Breast epithelium (tissue), 4 donors: ENCODE results near the gene CTSH. TPM values are rescaled to one million over a fixed set of nuclear protein-coding genes. Genes with fewer than 3 reads are reported as not detected.
"Not testable (repeated sequence)": the region's sequence is repeated elsewhere in the genome, so short reads cannot be mapped to it uniquely, and the experiment has no call there.

Experiments
- DNase-seq, 2 donors: peaks; one replicate each; pipeline ENCODE4 v3.0.0-alpha.2; 2019; ENCODE audit warnings: low spot score in 2 of 2
- H3K27ac ChIP-seq, 2 donors: fragments of 200-600 bp; sonication (generic) in 1 of 2; one replicate each; pipeline ENCODE4 v1.5.1; 2016 to 2019; ENCODE audit warnings: mild to moderate bottlenecking in 1 of 2
- H3K27me3 ChIP-seq, 2 donors: fragments of 200-600 bp; sonication (generic) in 1 of 2; one replicate each; pipeline versions ENCODE4 v1.5.1 to v1.6.0; 2017 to 2019; ENCODE audit warnings: control low read depth in 1 of 2, mild to moderate bottlenecking in 1 of 2
- H3K36me3 ChIP-seq: fragments of 200-600 bp; one replicate; pipeline ENCODE4 v1.5.1; 2019
- H3K4me1 ChIP-seq, 2 donors: fragments of 200-600 bp; sonication (generic); one replicate each; pipeline ENCODE4 v1.5.1; 2016 to 2019; ENCODE audit warnings: control low read depth in 1 of 2
- H3K4me3 ChIP-seq, 3 donors: fragments of 200-600 bp; sonication (generic); 1 replicate in 2 of 3; 2 replicates in 1 of 3; pipeline ENCODE4 v1.5.1; 2016 to 2019; ENCODE audit warnings: mild to moderate bottlenecking in 3 of 3, moderate library complexity in 2 of 3
- H3K9me3 ChIP-seq, 2 donors: fragments of 200-600 bp; sonication (generic) in 1 of 2; one replicate each; pipeline ENCODE4 v1.5.1; 2016 to 2019; ENCODE audit warnings: control low read depth in 1 of 2
- POLR2A ChIP-seq: fragments of 450-650 bp; IDR thresholded peaks from one replicate; pipeline ENCODE4 v1.6.1; 2016; ENCODE audit warnings: antibody characterized with exemption, mild to moderate bottlenecking, moderate library complexity
- POLR2AphosphoS5 ChIP-seq, 3 donors: sonication (generic); formaldehyde crosslinking; IDR thresholded peaks; one replicate each; pipeline ENCODE4 v1.6.1; 2017; ENCODE audit warnings: antibody characterized with exemption in 3 of 3
- intact Hi-C: fragments of 100-400 bp; cut with DNase I; formaldehyde crosslinking; loops from one replicate; pipeline ENCODE4 v1.15.1; 2023; ENCODE audit warnings: low total_unique reads
- total RNA-seq, 3 donors: library from RNA; depleted of rRNA; stranded (reverse); fragments of >200 nt; gene quantifications; one replicate each; pipeline ENCODE4 v1.1.0, GENCODE V29; 2016
- TF ChIP-seq, protein P1 (sequence below), 3 donors: fragments of 450-650 bp; IDR thresholded peaks; one replicate each; pipeline ENCODE4 v1.5.1; 2016 to 2017; ENCODE audit warnings: antibody characterized with exemption in 3 of 3, mild to moderate bottlenecking in 3 of 3, moderate library complexity in 3 of 3

The CTSH gene
- total RNA-seq, 3 donors from 2014 or later, result 158 to 272 (median 163) TPM

DNA sequence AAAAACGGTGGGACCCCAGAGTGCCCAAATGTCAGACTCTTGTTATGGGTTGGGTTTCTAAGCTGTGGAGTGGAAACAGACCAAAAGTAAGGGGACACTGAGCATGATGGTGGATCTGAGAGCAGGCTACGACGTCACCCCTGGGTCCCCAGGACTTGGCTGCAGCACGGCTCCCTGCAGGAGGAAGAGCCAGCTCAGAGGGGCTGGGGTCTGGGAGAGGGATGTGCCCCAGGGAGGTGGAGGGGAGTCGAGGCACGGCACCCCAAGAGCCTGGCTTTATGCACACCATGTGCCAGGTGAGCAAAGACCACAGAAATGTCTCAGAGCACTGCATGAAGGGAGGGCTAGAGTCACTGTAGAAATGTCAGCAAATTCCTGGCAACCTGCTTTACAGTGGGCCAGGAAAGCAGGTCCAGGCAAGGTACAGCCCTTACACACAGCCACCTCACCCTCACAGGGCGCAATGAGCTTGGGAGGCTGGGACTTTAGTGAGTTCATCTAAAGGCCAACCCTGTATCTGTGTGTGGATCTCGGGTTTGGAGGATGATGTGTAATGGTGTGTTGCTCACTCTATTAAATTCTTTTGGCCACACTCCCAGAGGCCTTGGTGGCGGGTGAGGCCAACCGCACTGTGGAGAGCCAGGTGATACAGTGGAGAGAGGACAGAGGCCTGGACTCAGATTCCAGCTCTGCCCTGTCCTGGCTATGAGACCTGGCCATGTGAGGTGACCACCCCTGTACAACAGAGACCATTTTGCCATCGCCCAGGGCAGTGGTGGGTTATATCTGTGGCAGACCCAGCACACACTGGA, 14.1 kb downstream of the CTSH start:
- H3K27ac ChIP-seq, result peak overlapping the region; percentile 88 to 91
- peak; percentile 73 to 92 for DNase-seq
- no peaks in the 10 kb centered on the region for H3K36me3 ChIP-seq
- H3K4me1 ChIP-seq, result peaks cover 20 to 21% of the 10 kb centered on the region in 2 donors
- no peaks in the 10 kb centered on the region for H3K27me3 ChIP-seq
- no peaks in the 10 kb centered on the region for H3K9me3 ChIP-seq
- TF ChIP-seq POLR2A (no peak), POLR2AphosphoS5 (IDR thresholded peaks at IDR 0.05) (peak in 1 of 3 donors; percentile 47)
- H3K4me3 ChIP-seq, result no peak overlapping the region
- intact Hi-C loops, result no loop called here

DNA sequence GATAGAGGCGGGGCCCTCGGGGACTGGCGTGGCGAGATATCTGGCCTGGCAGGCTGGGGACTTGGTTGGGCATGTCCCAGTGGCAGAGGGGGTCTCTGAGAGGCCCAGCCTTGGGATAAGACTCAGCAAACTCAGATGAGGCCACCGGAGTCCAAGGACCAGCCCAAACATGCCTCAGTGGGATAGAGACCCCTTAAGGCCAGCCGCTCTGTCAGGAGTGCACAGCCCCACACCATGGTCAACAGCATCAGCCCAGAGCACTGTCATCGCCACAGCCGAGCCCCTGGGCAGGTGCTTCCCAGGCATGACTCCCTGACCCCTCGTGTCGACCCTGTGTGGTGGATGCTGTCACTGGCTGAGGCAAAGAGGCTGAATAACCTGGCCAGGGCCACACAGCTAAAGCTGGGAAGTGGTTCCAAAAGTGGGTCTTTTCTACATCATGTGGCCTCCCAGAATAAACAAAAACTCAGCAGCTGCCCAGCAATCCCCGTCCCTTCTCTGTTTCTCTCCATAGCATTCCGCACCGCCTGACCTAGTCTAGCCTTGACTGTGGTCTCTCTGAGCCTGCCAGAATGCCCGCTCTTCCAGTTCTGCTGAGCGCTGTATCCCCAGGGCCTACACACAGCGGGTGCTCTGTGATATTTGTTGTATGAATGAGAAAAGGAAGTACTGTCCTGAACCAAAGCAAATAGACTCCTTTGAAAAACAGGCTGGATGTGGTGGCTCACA, 15.1 kb downstream of the CTSH start:
- no peaks in the 10 kb centered on the region for H3K9me3 ChIP-seq
- TF ChIP-seq, protein P1, sequence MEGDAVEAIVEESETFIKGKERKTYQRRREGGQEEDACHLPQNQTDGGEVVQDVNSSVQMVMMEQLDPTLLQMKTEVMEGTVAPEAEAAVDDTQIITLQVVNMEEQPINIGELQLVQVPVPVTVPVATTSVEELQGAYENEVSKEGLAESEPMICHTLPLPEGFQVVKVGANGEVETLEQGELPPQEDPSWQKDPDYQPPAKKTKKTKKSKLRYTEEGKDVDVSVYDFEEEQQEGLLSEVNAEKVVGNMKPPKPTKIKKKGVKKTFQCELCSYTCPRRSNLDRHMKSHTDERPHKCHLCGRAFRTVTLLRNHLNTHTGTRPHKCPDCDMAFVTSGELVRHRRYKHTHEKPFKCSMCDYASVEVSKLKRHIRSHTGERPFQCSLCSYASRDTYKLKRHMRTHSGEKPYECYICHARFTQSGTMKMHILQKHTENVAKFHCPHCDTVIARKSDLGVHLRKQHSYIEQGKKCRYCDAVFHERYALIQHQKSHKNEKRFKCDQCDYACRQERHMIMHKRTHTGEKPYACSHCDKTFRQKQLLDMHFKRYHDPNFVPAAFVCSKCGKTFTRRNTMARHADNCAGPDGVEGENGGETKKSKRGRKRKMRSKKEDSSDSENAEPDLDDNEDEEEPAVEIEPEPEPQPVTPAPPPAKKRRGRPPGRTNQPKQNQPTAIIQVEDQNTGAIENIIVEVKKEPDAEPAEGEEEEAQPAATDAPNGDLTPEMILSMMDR (IDR thresholded peaks at IDR 0.05), result no peak
- peak in 2 of 3 donors; percentile 6 to 33 for TF ChIP-seq POLR2AphosphoS5 (IDR thresholded peaks at IDR 0.05)
- H3K27me3 ChIP-seq, result no peaks in the 10 kb centered on the region
- H3K4me1 ChIP-seq, result peaks cover 20 to 21% of the 10 kb centered on the region in 2 donors
- intact Hi-C loops, result loop anchor here (10.0 kb wide), 1 partner anchor 1655 kb away; no protein-coding TSS in a partner anchor
- no peak overlapping the region for H3K4me3 ChIP-seq
- peak overlapping the region; percentile 83 to 88 for H3K27ac ChIP-seq
- no peaks in the 10 kb centered on the region for H3K36me3 ChIP-seq
- peak; percentile 71 to 75 for DNase-seq

DNA sequence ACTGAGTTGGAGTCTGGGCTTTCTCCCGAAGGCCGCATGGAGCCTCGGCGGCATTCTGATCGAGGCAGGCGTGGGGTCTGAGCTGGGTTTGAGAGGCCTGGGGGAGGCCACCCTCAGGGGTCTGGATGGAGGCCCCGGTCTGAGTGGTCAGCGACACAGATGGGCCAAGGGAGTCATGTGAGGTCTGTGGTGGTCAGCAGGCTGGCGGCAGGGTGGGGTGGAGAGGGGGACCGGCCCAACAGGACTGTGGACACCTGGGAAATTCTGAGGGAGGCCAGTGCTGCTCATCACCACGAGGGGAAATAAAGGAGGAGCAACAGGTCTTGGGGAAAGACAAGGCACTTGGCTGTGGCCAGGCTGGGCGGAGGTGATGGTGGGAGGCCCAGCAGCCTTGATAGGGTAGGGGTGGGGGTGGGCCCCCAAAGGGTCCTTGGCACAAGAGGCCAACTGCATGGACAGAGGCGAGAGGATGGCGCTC, 16.2 kb downstream of the CTSH start:
- Histone ChIP-seq H3K27me3 (no peaks in the 10 kb centered on the region), H3K27ac (no peak overlapping the region), H3K4me1 (peaks cover 12 to 15% of the 10 kb centered on the region in 2 donors), H3K9me3 (no peaks in the 10 kb centered on the region), H3K4me3 (no peak overlapping the region), H3K36me3 (no peaks in the 10 kb centered on the region)
- DNase-seq, result no peak
- intact Hi-C loops, result loop anchor here (10.0 kb wide), 1 partner anchor 1656 kb away; no protein-coding TSS in a partner anchor
- TF ChIP-seq POLR2AphosphoS5 (IDR thresholded peaks at IDR 0.05), result no peak
- TF ChIP-seq, protein P1 (IDR thresholded peaks at IDR 0.05), result no peak
- TF ChIP-seq POLR2A, result no peak

DNA sequence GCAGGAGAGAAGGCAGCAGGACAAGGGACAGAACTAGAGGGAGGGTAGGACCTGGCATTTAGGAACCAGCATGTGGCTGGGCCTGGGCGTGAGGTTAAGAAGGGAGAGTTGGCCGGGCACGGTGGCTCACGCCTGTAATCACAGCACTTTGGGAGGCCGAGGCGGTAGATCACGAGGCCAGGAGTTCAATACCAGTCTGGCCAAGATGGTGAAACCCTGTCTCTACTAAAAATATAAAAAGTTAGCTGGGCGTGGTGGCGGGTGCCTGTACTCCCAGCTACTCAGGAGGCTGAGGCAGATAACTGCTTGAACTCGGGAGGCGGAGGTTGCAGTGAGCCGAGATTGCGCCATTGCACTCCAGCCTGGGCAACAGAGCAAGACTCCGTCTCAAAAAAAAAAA, 16.7 kb downstream of the CTSH start:
- not testable (repeated sequence) for H3K36me3 ChIP-seq, H3K9me3 ChIP-seq, H3K4me3 ChIP-seq, H3K27me3 ChIP-seq, DNase-seq
- peak overlapping the region in 1 of 2 donors; percentile 13 for H3K27ac ChIP-seq
- H3K4me1 ChIP-seq, result peaks cover 10 to 11% of the 10 kb centered on the region in 2 donors
- intact Hi-C loops, result loop anchor here (10.0 kb wide), 1 partner anchor 1657 kb away; no protein-coding TSS in a partner anchor

DNA sequence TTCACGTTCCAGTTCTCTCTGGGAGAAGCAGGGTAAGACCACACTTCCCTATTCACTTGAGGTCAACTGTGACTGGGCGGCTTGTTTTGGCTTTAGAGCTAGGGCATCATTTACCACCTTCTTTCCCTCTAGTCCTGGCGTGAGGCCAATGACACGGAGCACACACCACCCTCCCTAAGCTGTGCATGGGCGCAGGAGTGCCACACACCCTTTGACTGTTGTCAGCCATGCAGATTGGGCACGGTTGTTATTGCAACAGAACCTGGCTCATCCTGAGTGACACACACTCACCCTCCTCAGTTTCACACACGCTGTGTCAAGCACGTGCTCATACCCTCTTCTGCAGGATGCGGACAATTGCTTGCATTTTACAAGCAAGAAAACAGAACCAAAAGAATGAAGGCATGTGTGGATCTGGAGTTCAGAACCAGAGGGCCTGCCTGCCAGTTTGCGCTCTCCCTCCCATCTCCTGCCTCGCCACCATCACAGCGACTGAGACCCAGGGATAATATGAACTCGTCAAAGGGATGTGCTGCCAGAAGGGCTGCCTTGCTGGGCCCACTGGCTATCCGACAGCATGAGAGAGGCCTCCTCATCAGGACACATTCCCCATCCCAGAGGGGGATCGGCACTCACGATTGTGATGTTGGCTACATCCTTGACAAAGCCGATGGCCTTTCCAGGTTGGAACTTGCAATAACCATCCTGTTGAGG, 17.6 kb downstream of the CTSH start:
- no peak for DNase-seq
- intact Hi-C loops, result loop anchor here (10.0 kb wide), 1 partner anchor 1658 kb away; no protein-coding TSS in a partner anchor
- Histone ChIP-seq H3K4me3 (no peak overlapping the region), H3K36me3 (no peaks in the 10 kb centered on the region), H3K27ac (peak overlapping the region in 1 of 2 donors; percentile 13), H3K27me3 (no peaks in the 10 kb centered on the region), H3K9me3 (no peaks in the 10 kb centered on the region), H3K4me1 (peaks cover 9 to 10% of the 10 kb centered on the region in 2 donors)
- TF ChIP-seq, protein P1 (IDR thresholded peaks at IDR 0.05), result no peak
- TF ChIP-seq POLR2AphosphoS5 (IDR thresholded peaks at IDR 0.05) (no peak), POLR2A (no peak)
